ENCODE results near the gene ZNF516. TPM values are rescaled to one million over a fixed set of nuclear protein-coding genes. Genes with fewer than 3 reads are reported as not detected.
A peak's percentile ranks its signal among the peaks of the same experiment; 100 is the strongest.

Gene ZNF516
- total RNA-seq, 6 experiments from 2014 or later = 34.6 to 52.2 (median 42.2) TPM

GRCh38 chr18:76495435-76496193 is 572 bp upstream of the ZNF516 start:
- Mint-ChIP-seq H3K27ac (peak overlapping the region; percentile 89), H3K27me3 (ENCODE audit: insufficient read depth) (no peaks in the 10 kb centered on the region; the same call in none of the 2 replicates), H3K9me3 (no peaks in the 10 kb centered on the region), H3K36me3 (ENCODE audit: low read depth) (0 out of 2 replicates have a peak, but pooled peaks cover 2% of the 10 kb centered on the region), H3K4me1 (ENCODE audit: low read depth) (peaks cover 16% of the 10 kb centered on the region), H3K4me3 (peak overlapping the region; percentile 92)
- DNase-seq = peak; percentile 37
- TF ChIP-seq CTCF (IDR thresholded peaks at IDR 0.05) = peak; percentile 35

- Mint-ChIP-seq H3K27me3 (ENCODE audit: insufficient read depth) (no peaks in the 10 kb centered on the region; the same call in none of the 2 replicates), H3K9me3 (no peaks in the 10 kb centered on the region), H3K36me3 (ENCODE audit: low read depth) (0 out of 2 replicates have a peak, but pooled peaks cover 4% of the 10 kb centered on the region), H3K27ac (peak overlapping the region; percentile 78), H3K4me3 (peak overlapping the region; percentile 90), H3K4me1 (ENCODE audit: low read depth) (peaks cover 28% of the 10 kb centered on the region)
- TF ChIP-seq CTCF (IDR thresholded peaks at IDR 0.05) = no peak
- no peak for DNase-seq
These were observed 624 bp downstream of the ZNF516 start for GRCh38 chr18:76494231-76495005.

GRCh38 chr18:76493213-76494161 is 1.6 kb downstream of the ZNF516 start:
- Mint-ChIP-seq H3K4me1 (ENCODE audit: low read depth) (peaks cover 38% of the 10 kb centered on the region), H3K9me3 (no peaks in the 10 kb centered on the region), H3K27ac (peak overlapping the region; percentile 78), H3K36me3 (ENCODE audit: low read depth) (0 out of 2 replicates have a peak, but pooled peaks cover 4% of the 10 kb centered on the region), H3K4me3 (peak overlapping the region; percentile 90), H3K27me3 (ENCODE audit: insufficient read depth) (peaks cover 1% of the 10 kb centered on the region)
- no peak for TF ChIP-seq CTCF (IDR thresholded peaks at IDR 0.05)
- peak; percentile 43 for DNase-seq

GRCh38 chr18:76492669-76493212 is 2.3 kb downstream of the ZNF516 start:
- no peaks in the 10 kb centered on the region for H3K9me3 Mint-ChIP-seq
- H3K27ac Mint-ChIP-seq = peak overlapping the region; percentile 78
- H3K36me3 Mint-ChIP-seq (ENCODE audit: low read depth) = 0 out of 2 replicates have a peak, but pooled peaks cover 4% of the 10 kb centered on the region
- H3K4me1 Mint-ChIP-seq (ENCODE audit: low read depth) = peaks cover 45% of the 10 kb centered on the region
- TF ChIP-seq CTCF (IDR thresholded peaks at IDR 0.05) = no peak
- peak; percentile 99 for DNase-seq
- peak overlapping the region; percentile 90 for H3K4me3 Mint-ChIP-seq
- H3K27me3 Mint-ChIP-seq (ENCODE audit: insufficient read depth) = peaks cover 1% of the 10 kb centered on the region

Data from HFFc6 (cell line).